ENCODE results near the gene MAP4K3.

The MAP4K3 gene

GRCh38 chr2:39383146-39383545 is 53.9 kb downstream of the MAP4K3 start:
- Histone ChIP-seq H3K9me3 (ENCODE audit: control insufficient read depth, insufficient read depth, low read depth, low read length) (no peaks in the 10 kb centered on the region), H3K36me3 (ENCODE audit: control insufficient read depth in 2 of 2, insufficient read depth in 1 of 2, low read length in 2 of 2) (no peaks in the 10 kb centered on the region), H3K4me1 (ENCODE audit: control insufficient read depth, insufficient read depth, low read length) (peaks cover 5% of the 10 kb centered on the region; the same call in 1 of the 2 replicates), H3K27ac (ENCODE audit: extremely low read depth, low read depth, low read length) (no peak overlapping the region), H3K4me3 (ENCODE audit: low read depth, low read length) (no peak overlapping the region)
- TF ChIP-seq ZNF221 (tag by site-specific recombination; IDR thresholded peaks at IDR 0.05; ENCODE audit: borderline replicate concordance): no peak
- no peak for TF ChIP-seq ZNF155 (tag by site-specific recombination; IDR thresholded peaks at IDR 0.05)
- no peak for TF ChIP-seq ZNF426 (tag by site-specific recombination; IDR thresholded peaks at IDR 0.05)
- TF ChIP-seq ZNF488 (tag by site-specific recombination; IDR thresholded peaks at IDR 0.05): no peak
- no peak for TF ChIP-seq OSR2 (tag by site-specific recombination; IDR thresholded peaks at IDR 0.05)
- no peak for TF ChIP-seq ZNF473 (tag by site-specific recombination; IDR thresholded peaks at IDR 0.05)
- no peak for TF ChIP-seq PATZ1 (tag by site-specific recombination; IDR thresholded peaks at IDR 0.05)
- no peak for TF ChIP-seq ZNF768 (tag by site-specific recombination; IDR thresholded peaks at IDR 0.05)
- TF ChIP-seq ZBTB20 (tag by site-specific recombination; IDR thresholded peaks at IDR 0.05): no peak
- TF ChIP-seq ZNF580 (tag by site-specific recombination; IDR thresholded peaks at IDR 0.05): no peak
- no peak for TF ChIP-seq ZNF549 (tag by site-specific recombination; IDR thresholded peaks at IDR 0.05)
- TF ChIP-seq ZNF610 (tag by site-specific recombination; IDR thresholded peaks at IDR 0.05; ENCODE audit: borderline replicate concordance): no peak
- TF ChIP-seq KLF1 (tag by site-specific recombination; IDR thresholded peaks at IDR 0.05): no peak
- no peak for TF ChIP-seq ZNF76 (tag by site-specific recombination; IDR thresholded peaks at IDR 0.05; ENCODE audit: borderline replicate concordance, low read depth)
- TF ChIP-seq, protein P1, sequence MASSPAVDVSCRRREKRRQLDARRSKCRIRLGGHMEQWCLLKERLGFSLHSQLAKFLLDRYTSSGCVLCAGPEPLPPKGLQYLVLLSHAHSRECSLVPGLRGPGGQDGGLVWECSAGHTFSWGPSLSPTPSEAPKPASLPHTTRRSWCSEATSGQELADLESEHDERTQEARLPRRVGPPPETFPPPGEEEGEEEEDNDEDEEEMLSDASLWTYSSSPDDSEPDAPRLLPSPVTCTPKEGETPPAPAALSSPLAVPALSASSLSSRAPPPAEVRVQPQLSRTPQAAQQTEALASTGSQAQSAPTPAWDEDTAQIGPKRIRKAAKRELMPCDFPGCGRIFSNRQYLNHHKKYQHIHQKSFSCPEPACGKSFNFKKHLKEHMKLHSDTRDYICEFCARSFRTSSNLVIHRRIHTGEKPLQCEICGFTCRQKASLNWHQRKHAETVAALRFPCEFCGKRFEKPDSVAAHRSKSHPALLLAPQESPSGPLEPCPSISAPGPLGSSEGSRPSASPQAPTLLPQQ (tag by site-specific recombination; IDR thresholded peaks at IDR 0.05): no peak
- TF ChIP-seq ZNF23 (tag by site-specific recombination; IDR thresholded peaks at IDR 0.05; ENCODE audit: borderline replicate concordance): no peak
- TF ChIP-seq, protein P2, sequence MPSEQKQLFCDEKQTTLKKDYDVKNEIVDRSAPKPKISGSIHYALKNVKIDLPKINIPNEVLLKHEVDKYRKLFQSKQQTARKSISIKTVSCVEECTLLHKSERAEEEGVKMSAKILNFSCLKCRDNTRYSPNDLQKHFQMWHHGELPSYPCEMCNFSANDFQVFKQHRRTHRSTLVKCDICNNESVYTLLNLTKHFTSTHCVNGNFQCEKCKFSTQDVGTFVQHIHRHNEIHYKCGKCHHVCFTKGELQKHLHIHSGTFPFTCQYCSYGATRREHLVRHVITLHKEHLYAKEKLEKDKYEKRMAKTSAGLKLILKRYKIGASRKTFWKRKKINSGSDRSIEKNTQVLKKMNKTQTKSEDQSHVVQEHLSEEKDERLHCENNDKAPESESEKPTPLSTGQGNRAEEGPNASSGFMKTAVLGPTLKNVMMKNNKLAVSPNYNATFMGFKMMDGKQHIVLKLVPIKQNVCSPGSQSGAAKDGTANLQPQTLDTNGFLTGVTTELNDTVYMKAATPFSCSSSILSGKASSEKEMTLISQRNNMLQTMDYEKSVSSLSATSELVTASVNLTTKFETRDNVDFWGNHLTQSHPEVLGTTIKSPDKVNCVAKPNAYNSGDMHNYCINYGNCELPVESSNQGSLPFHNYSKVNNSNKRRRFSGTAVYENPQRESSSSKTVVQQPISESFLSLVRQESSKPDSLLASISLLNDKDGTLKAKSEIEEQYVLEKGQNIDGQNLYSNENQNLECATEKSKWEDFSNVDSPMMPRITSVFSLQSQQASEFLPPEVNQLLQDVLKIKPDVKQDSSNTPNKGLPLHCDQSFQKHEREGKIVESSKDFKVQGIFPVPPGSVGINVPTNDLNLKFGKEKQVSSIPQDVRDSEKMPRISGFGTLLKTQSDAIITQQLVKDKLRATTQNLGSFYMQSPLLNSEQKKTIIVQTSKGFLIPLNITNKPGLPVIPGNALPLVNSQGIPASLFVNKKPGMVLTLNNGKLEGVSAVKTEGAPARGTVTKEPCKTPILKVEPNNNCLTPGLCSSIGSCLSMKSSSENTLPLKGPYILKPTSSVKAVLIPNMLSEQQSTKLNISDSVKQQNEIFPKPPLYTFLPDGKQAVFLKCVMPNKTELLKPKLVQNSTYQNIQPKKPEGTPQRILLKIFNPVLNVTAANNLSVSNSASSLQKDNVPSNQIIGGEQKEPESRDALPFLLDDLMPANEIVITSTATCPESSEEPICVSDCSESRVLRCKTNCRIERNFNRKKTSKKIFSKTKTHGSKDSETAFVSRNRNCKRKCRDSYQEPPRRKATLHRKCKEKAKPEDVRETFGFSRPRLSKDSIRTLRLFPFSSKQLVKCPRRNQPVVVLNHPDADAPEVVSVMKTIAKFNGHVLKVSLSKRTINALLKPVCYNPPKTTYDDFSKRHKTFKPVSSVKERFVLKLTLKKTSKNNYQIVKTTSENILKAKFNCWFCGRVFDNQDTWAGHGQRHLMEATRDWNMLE (tag by site-specific recombination; conservative IDR thresholded peaks at IDR 0.05; ENCODE audit: low read depth): no peak
- no peak for TF ChIP-seq ZNF521 (tag by site-specific recombination; IDR thresholded peaks at IDR 0.05)
- TF ChIP-seq HOXD13 (CRISPR knock-in tag; IDR thresholded peaks at IDR 0.05; ENCODE audit: borderline replicate concordance): no peak
- no peak for TF ChIP-seq ZBTB44 (tag by site-specific recombination; IDR thresholded peaks at IDR 0.05)
- CTCF ChIA-PET: no interaction called here
- POLR2A ChIA-PET: no interaction called here
